B cell (primary cell): Measurements from ENCODE around the gene TGFBR2. TPM values are rescaled to one million over a fixed set of nuclear protein-coding genes. Genes with fewer than 3 reads are reported as not detected.

ENCODE experiments used
- ATAC-seq: fragments of 200-7000 bp; cut with Tn5 transposase; one replicate; pipeline ENCODE4 v1.10.0; 2021; ENCODE audit warnings: low read depth, mild to moderate bottlenecking, moderate number of reproducible peaks, moderate library complexity
- CTCF ChIA-PET: fragments of 350-600 bp; sonication (Branson Sonifier 250); formaldehyde crosslinking; loops from one replicate; lab custom pipeline; 2021; ENCODE audit warnings: antibody characterized with exemption, inconsistent platforms; lab: Charles Lee
- POLR2A ChIA-PET: fragments of 350-600 bp; sonication (Branson Sonifier 250); formaldehyde crosslinking; loops from one replicate; lab custom pipeline; 2021; ENCODE audit warnings: antibody characterized with exemption; lab: Charles Lee
- DNase-seq: peaks from one replicate; pipeline ENCODE4 v3.0.0; 2013
- H2AFZ ChIP-seq: 2 replicates; pipeline ENCODE4 v1.6.1; 2012; ENCODE audit warnings: mild to moderate bottlenecking, low read depth, low read length; ENCODE audit not compliant: insufficient read depth, poor library complexity, severe bottlenecking
- H3K27ac ChIP-seq, 2 donors: 1 replicate in 1 of 2; 2 replicates in 1 of 2; pipeline ENCODE4 v1.5.1; 2012 to 2013; ENCODE audit warnings: low read length in 2 of 2, mild to moderate bottlenecking in 2 of 2, moderate library complexity in 1 of 2
- H3K27me3 ChIP-seq, 4 experiments: fragments of 200-600 bp in 1 of 4; sonication (generic) in 1 of 4; replicated peaks in 1 of 4; 1 replicate in 2 of 4; 2 replicates in 2 of 4; pipeline versions ENCODE4 v1.6.1 to v1.7.0; 2013 to 2016; ENCODE audit warnings: low read length in 3 of 4, mild to moderate bottlenecking in 2 of 4, mixed read lengths in 1 of 4, moderate library complexity in 1 of 4; ENCODE audit not compliant: insufficient read depth in 4 of 4, control insufficient read depth in 3 of 4; ENCODE audit errors: control extremely low read depth in 1 of 4
- H3K36me3 ChIP-seq, 2 experiments: replicated peaks in 1 of 2; 1 replicate in 1 of 2; 2 replicates in 1 of 2; pipeline versions ENCODE4 v1.6.1 to v1.7.1; 2013; ENCODE audit warnings: low read length in 1 of 2; ENCODE audit not compliant: insufficient read depth in 2 of 2, control insufficient read depth in 1 of 2; ENCODE audit errors: control extremely low read depth in 1 of 2, extremely low read depth in 1 of 2
- H3K4me1 ChIP-seq, 2 donors: fragments of 200-600 bp in 1 of 2; sonication (generic) in 1 of 2; 1 replicate in 1 of 2; 2 replicates in 1 of 2; pipeline versions ENCODE4 v1.5.1 to v1.6.1; 2013 to 2017; ENCODE audit warnings: low read length in 2 of 2; ENCODE audit not compliant: control insufficient read depth in 2 of 2, insufficient read depth in 2 of 2
- H3K4me2 ChIP-seq: replicated peaks from 2 replicates; pipeline ENCODE3; 2012; ENCODE audit warnings: mild to moderate bottlenecking, low read depth, low read length; ENCODE audit not compliant: poor library complexity, severe bottlenecking
- H3K4me3 ChIP-seq, 5 experiments: fragments of 200-600 bp in 1 of 5; sonication (generic) in 1 of 5; 1 replicate in 3 of 5; 2 replicates in 2 of 5; pipeline versions ENCODE4 v1.5.1 to v1.7.0; 2011 to 2016; ENCODE audit warnings: low read length in 4 of 5, mild to moderate bottlenecking in 4 of 5, low read depth in 2 of 5, control low read depth in 1 of 5, moderate library complexity in 1 of 5; ENCODE audit not compliant: insufficient read depth in 1 of 5; ENCODE audit errors: control extremely low read depth in 1 of 5, extremely low read depth in 1 of 5
- H3K79me2 ChIP-seq: fragments of 200-600 bp; sonication (generic); one replicate; pipeline ENCODE4 v1.6.0; 2016; ENCODE audit warnings: low read length; ENCODE audit not compliant: control insufficient read depth, insufficient read depth
- H3K9ac ChIP-seq: fragments of 200-600 bp; sonication (generic); 2 replicates; pipeline ENCODE4 v1.6.1; 2017; ENCODE audit warnings: mild to moderate bottlenecking, low read length, moderate library complexity
- H3K9me3 ChIP-seq, 3 donors: one replicate each; pipeline versions ENCODE4 v1.6.1 to v1.7.1; 2013; ENCODE audit warnings: low read length in 2 of 3; ENCODE audit not compliant: control insufficient read depth in 2 of 3, insufficient read depth in 1 of 3; ENCODE audit errors: control extremely low read depth in 1 of 3
- H4K20me1 ChIP-seq: 2 replicates; pipeline ENCODE4 v1.6.0; 2012; ENCODE audit warnings: mild to moderate bottlenecking, low read length; ENCODE audit not compliant: insufficient read depth, control insufficient read depth, poor library complexity, severe bottlenecking
- H3K27ac Mint-ChIP-seq: one replicate; pipeline ENCODE4 v1.8.0; 2021; ENCODE audit warnings: mixed read lengths
- H3K27me3 Mint-ChIP-seq: one replicate; pipeline ENCODE4 v1.8.0; 2021; ENCODE audit warnings: mixed read lengths
- H3K4me1 Mint-ChIP-seq: one replicate; pipeline ENCODE4 v1.8.0; 2021; ENCODE audit warnings: mixed read lengths
- H3K4me3 Mint-ChIP-seq: one replicate; pipeline ENCODE4 v1.8.0; 2021; ENCODE audit warnings: mixed read lengths
- H3K9me3 Mint-ChIP-seq: one replicate; pipeline ENCODE4 v1.8.0; 2022; ENCODE audit warnings: mixed read lengths; ENCODE audit not compliant: insufficient read depth
- EZH2 ChIP-seq: IDR thresholded peaks from 2 replicates; pipeline ENCODE4 v1.6.1; 2012; ENCODE audit warnings: borderline replicate concordance, low read depth, mild to moderate bottlenecking, moderate library complexity, low read length; ENCODE audit not compliant: insufficient read depth, poor library complexity, severe bottlenecking
- WGBS: methylation state at CpG from one replicate; pipeline ENCODE4 v1.1.5; 2013; ENCODE audit warnings: missing lambda C conversion rate; ENCODE audit not compliant: insufficient coverage; 5-methylcytosine and 5-hydroxymethylcytosine counted together
- intact Hi-C: fragments of 100-400 bp; cut with micrococcal nuclease; formaldehyde crosslinking; loops from one replicate; pipeline ENCODE4 v1.10.0; 2022
- polyA plus RNA-seq: library from polyadenylated mRNA; depleted of rRNA; stranded (reverse); fragments of >200 nt; gene quantifications from 2 replicates; pipeline ENCODE4 v1.2.3, GENCODE V29; 2012
- total RNA-seq, 2 donors: library from RNA; stranded (reverse); fragments of 120-200 nt in 1 of 2; gene quantifications; 1 replicate in 1 of 2; 2 replicates in 1 of 2; pipeline versions ENCODE4 v1.2.3 to v1.2.4, GENCODE V29; 2013 to 2022
- TF ChIP-seq, protein P1 (sequence below): fragments of 200-600 bp; IDR thresholded peaks from one replicate; pipeline ENCODE4 v1.8.0; 2022; ENCODE audit warnings: antibody characterized with exemption, mild to moderate bottlenecking

The TGFBR2 gene
- total and polyA plus RNA-seq, 2 donors (not counting 1 experiment from before 2014, with no cell fraction given): 68.7 to 189 TPM

DNA sequence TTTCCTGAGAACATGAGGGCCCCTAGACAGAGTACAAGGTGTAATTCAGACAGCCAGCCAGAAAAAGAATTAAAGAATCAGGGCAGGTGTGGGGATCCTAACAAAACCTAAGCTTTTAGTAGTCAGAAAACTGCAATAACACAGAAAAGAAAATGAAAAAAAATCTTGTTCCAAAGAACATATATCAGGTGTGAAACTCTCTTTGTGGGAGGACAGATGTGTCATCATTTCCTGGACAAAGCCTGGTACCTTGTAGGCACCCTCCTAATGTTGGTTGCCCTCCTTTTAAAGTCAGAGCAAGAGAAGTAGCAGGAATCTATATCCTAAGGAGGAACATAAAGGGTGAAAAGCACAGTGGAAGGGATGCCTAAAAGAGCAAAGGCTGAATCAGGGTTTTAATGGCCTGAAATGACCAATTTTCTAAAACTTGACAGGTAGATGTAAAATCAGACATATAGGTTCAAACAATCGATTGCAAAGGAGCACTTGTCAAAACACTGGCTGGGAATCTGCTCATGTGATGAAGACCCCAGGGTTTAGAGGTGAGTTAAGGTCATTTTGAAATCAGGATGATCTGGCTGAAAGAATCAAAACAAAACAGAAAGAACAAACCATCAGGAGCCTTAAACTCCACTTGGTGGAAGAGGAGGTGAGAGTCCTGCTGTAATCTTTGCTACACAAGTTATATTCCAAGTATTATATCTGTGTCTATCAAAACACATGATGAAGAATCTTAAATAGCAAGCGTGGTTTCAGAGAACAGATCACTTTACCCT lies 54.9 kb downstream of the TGFBR2 start:
- Mint-ChIP-seq H3K9me3 (no peaks in the 10 kb centered on the region), H3K4me1 (peaks cover 93% of the 10 kb centered on the region), H3K4me3 (peak overlapping the region; percentile 25), H3K27me3 (no peaks in the 10 kb centered on the region), H3K27ac (peak overlapping the region; percentile 2)
- H3K79me2 ChIP-seq: peaks cover 92% of the 10 kb centered on the region
- TF ChIP-seq, protein P1, sequence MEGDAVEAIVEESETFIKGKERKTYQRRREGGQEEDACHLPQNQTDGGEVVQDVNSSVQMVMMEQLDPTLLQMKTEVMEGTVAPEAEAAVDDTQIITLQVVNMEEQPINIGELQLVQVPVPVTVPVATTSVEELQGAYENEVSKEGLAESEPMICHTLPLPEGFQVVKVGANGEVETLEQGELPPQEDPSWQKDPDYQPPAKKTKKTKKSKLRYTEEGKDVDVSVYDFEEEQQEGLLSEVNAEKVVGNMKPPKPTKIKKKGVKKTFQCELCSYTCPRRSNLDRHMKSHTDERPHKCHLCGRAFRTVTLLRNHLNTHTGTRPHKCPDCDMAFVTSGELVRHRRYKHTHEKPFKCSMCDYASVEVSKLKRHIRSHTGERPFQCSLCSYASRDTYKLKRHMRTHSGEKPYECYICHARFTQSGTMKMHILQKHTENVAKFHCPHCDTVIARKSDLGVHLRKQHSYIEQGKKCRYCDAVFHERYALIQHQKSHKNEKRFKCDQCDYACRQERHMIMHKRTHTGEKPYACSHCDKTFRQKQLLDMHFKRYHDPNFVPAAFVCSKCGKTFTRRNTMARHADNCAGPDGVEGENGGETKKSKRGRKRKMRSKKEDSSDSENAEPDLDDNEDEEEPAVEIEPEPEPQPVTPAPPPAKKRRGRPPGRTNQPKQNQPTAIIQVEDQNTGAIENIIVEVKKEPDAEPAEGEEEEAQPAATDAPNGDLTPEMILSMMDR: no peak
- no peak for TF ChIP-seq EZH2
- H3K36me3 ChIP-seq: peaks cover 15 to 73% of the 10 kb centered on the region in 2 experiments
- no peaks in the 10 kb centered on the region for H3K27me3 ChIP-seq
- no peak overlapping the region for H2AFZ ChIP-seq
- peaks cover 86 to 95% of the 10 kb centered on the region in 2 donors for H3K4me1 ChIP-seq
- H3K4me2 ChIP-seq: peak overlapping the region; percentile 18
- no peaks in the 10 kb centered on the region for H4K20me1 ChIP-seq
- no peak for ATAC-seq
- CTCF ChIA-PET: interaction anchor here (0.6 to 1.3 kb wide), 2 partner anchors 10 to 32 kb away, joined by 3 read pairs; no protein-coding TSS in a partner anchor
- H3K4me3 ChIP-seq: no peak overlapping the region
- peak overlapping the region in 1 of 2 donors; percentile 81 for H3K27ac ChIP-seq
- POLR2A ChIA-PET: no interaction called here
- no CpG with 5 or more reads among the region's 2 CpGs for WGBS
- intact Hi-C loops: no loop called here
- DNase-seq: no peak
- no peak overlapping the region for H3K9ac ChIP-seq
- H3K9me3 ChIP-seq: no peaks in the 10 kb centered on the region

DNA sequence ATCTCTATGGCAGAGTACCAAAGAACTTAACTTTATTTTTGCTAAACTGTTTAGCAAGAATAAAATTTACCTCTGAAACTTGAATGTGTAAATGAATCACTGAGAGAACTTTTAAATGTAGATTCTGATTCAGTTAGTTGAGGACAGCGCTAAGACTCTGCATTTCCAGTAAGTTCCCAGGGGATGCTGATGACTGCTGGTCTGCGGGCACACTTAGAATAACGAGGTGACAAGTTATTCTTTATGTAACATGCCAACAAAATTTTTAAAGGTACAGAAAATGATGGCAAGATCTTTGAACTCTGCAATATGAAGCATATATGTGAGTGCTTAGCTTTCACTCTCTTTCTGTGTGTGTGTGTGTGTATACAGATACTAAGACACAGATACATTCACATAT lies 56.4 kb downstream of the TGFBR2 start:
- Mint-ChIP-seq H3K4me1 (peaks cover 89% of the 10 kb centered on the region), H3K27me3 (no peaks in the 10 kb centered on the region), H3K9me3 (no peaks in the 10 kb centered on the region), H3K4me3 (peak overlapping the region; percentile 20), H3K27ac (peak overlapping the region; percentile 75)
- Histone ChIP-seq H3K36me3 (peaks cover 14 to 65% of the 10 kb centered on the region in 2 experiments), H3K4me2 (no peak overlapping the region), H4K20me1 (no peaks in the 10 kb centered on the region), H3K4me1 (peaks cover 85 to 92% of the 10 kb centered on the region in 2 donors), H3K9me3 (no peaks in the 10 kb centered on the region), H3K79me2 (peaks cover 86% of the 10 kb centered on the region), H3K4me3 (no peak overlapping the region), H3K27ac (peak overlapping the region in 1 of 2 donors; percentile 81), H3K9ac (no peak overlapping the region), H2AFZ (no peak overlapping the region), H3K27me3 (no peaks in the 10 kb centered on the region)
- POLR2A ChIA-PET: no interaction called here
- ATAC-seq (no peak), DNase-seq (no peak)
- intact Hi-C loops: no loop called here
- WGBS: no CpG with 5 or more reads among the region's 3 CpGs
- CTCF ChIA-PET: interaction anchor here (1.0 to 1.2 kb wide), 2 partner anchors 34 to 464 kb away, joined by 3 to 5 read pairs; no protein-coding TSS in a partner anchor
- no peak for TF ChIP-seq EZH2
- TF ChIP-seq, protein P1: no peak
